ENCODE results near the gene VCP. TPM values are rescaled to one million over a fixed set of nuclear protein-coding genes. Genes with fewer than 3 reads are reported as not detected.

The VCP gene
- polyA plus RNA-seq, 2 of the 4 experiments (the other 2 are of a cell fraction), result 390 to 428 TPM

GRCh38 chr9:35074141-35074540 lies 1.7 kb upstream of the VCP start:
- H3K27ac ChIP-seq, result no peak overlapping the region
- H3K4me1 ChIP-seq, result peaks cover 27% of the 10 kb centered on the region
- no peak overlapping the region for H3K4me2 ChIP-seq
- no peak overlapping the region for H3K4me3 ChIP-seq
- ChIA-PET POLR2A (no interaction called here), CTCF (interaction anchor here (7.7 kb wide), 1 partner anchor 20 kb away, joined by 99 read pairs; the partner anchor contains the start of gene PIGO)
- DNase-seq (ENCODE audit: low read depth in 1 of 2, low spot score in 1 of 2), result no peak
- no peak for FAIRE-seq
- no peaks in the 10 kb centered on the region for H3K9me3 ChIP-seq
- TF ChIP-seq ESRRA (IDR thresholded peaks at IDR 0.05; ENCODE audit: borderline replicate concordance, low read length) (no peak), RARB (CRISPR knock-in tag; IDR thresholded peaks at IDR 0.05) (no peak), BCL3 (IDR thresholded peaks at IDR 0.05) (no peak), RNF2 (IDR thresholded peaks at IDR 0.05; ENCODE audit: borderline replicate concordance, low read depth) (no peak), ZC3H11A (IDR thresholded peaks at IDR 0.05) (no peak), HMGXB4 (CRISPR knock-in tag; IDR thresholded peaks at IDR 0.05; ENCODE audit: borderline replicate concordance) (no peak), HOXB13 (CRISPR knock-in tag; IDR thresholded peaks at IDR 0.05; ENCODE audit: low read depth) (no peak), MAX (IDR thresholded peaks at IDR 0.05) (no peak), FOSB (CRISPR knock-in tag; IDR thresholded peaks at IDR 0.05) (no peak)
- 96% methylated on average over 6 of the region's 6 CpGs for WGBS (ENCODE audit: missing lambda C conversion rate)
- no peak for ATAC-seq

- H3K4me3 ChIP-seq, result no peak overlapping the region
- TF ChIP-seq SREBF2 (IDR thresholded peaks at IDR 0.05) (no peak), USF2 (IDR thresholded peaks at IDR 0.05) (no peak), CHD2 (IDR thresholded peaks at IDR 0.05; ENCODE audit: low read length, partially characterized antibody) (no peak), MAFK (IDR thresholded peaks at IDR 0.05; ENCODE audit: partially characterized antibody) (no peak), KDM1A (IDR thresholded peaks at IDR 0.05; ENCODE audit: low read depth) (no peak), HOXA7 (CRISPR knock-in tag; IDR thresholded peaks at IDR 0.05) (no peak), CBX8 (IDR thresholded peaks at IDR 0.05) (no peak), ZSCAN20 (CRISPR knock-in tag; IDR thresholded peaks at IDR 0.05) (no peak)
- FAIRE-seq, result no peak
- 96% methylated on average over 2 of the region's 2 CpGs for WGBS (ENCODE audit: missing lambda C conversion rate)
- no peak for DNase-seq (ENCODE audit: low read depth in 1 of 2, low spot score in 1 of 2)
- peak overlapping the region; percentile 45 for H3K4me2 ChIP-seq
- H3K4me1 ChIP-seq, result peaks cover 30% of the 10 kb centered on the region
- no peak for ATAC-seq
- no peaks in the 10 kb centered on the region for H3K9me3 ChIP-seq
- ChIA-PET CTCF (interaction anchor here (3.8 kb wide), 1 partner anchor 22 kb away, joined by 18 read pairs; no protein-coding TSS in a partner anchor), POLR2A (no interaction called here)
- peak overlapping the region; percentile 21 to 72 for H3K27ac ChIP-seq
These were observed 821 bp upstream of the VCP start for GRCh38 chr9:35073279-35073612.

- H3K4me1 ChIP-seq, result peaks cover 28% of the 10 kb centered on the region
- peak overlapping the region; percentile 92 for H3K4me3 ChIP-seq
- CTCF ChIA-PET, result interaction anchor here (1.1 to 3.8 kb wide), 13 partner anchors 8 to 172 kb away, joined by 3 to 27 read pairs (median 5); partner anchors contain the start of genes ATOSB, FANCG and PIGO
- POLR2A ChIA-PET, result interaction anchor here (0.7 to 3.2 kb wide), 26 partner anchors 8 to 533 kb away, joined by 3 to 47 read pairs (median 6); partner anchors contain the start of genes ATOSB, DNAJB5, FANCG and PIGO
- no peak for FAIRE-seq
- no peaks in the 10 kb centered on the region for H3K9me3 ChIP-seq
- peak; percentile 77 to 92 for DNase-seq (ENCODE audit: low read depth in 1 of 2, low spot score in 1 of 2)
- H3K4me2 ChIP-seq, result peak overlapping the region; percentile 83
- ATAC-seq, result peak; percentile 81 to 87
- WGBS (ENCODE audit: missing lambda C conversion rate), result 0% methylated on average over 13 of the region's 79 CpGs
- peak overlapping the region; percentile 97 to 98 for H3K27ac ChIP-seq
- TF ChIP-seq ZNF302 (CRISPR knock-in tag; IDR thresholded peaks at IDR 0.05), result no peak
- no peak for TF ChIP-seq KDM5A (IDR thresholded peaks at IDR 0.05)
- TF ChIP-seq HMGXB4 (CRISPR knock-in tag; IDR thresholded peaks at IDR 0.05; ENCODE audit: borderline replicate concordance), result 0 out of 2 replicates have a peak, but pooled peaks have one; percentile 44
- no peak for TF ChIP-seq HDAC2 (IDR thresholded peaks at IDR 0.05)
- TF ChIP-seq E2F6 (IDR thresholded peaks at IDR 0.05; ENCODE audit: borderline replicate concordance, low read depth), result no peak
- no peak for TF ChIP-seq ZC3H11A (IDR thresholded peaks at IDR 0.05)
- TF ChIP-seq BCL3 (IDR thresholded peaks at IDR 0.05), result no peak
- no peak for TF ChIP-seq FOSB (CRISPR knock-in tag; IDR thresholded peaks at IDR 0.05)
- no peak for TF ChIP-seq SMC3 (IDR thresholded peaks at IDR 0.05)
- TF ChIP-seq CBX2 (IDR thresholded peaks at IDR 0.05; ENCODE audit: borderline replicate concordance, low read depth), result no peak
- no peak for TF ChIP-seq FOSL2 (IDR thresholded peaks at IDR 0.05)
- TF ChIP-seq FOSL2 (CRISPR knock-in tag; IDR thresholded peaks at IDR 0.05), result peak; percentile 31
These were observed 488 bp downstream of the VCP start for GRCh38 chr9:35071814-35072460.

Data from A549 (cell line).